Measurements from ENCODE around the gene KCNMA1.

- TF ChIP-seq, protein P1, sequence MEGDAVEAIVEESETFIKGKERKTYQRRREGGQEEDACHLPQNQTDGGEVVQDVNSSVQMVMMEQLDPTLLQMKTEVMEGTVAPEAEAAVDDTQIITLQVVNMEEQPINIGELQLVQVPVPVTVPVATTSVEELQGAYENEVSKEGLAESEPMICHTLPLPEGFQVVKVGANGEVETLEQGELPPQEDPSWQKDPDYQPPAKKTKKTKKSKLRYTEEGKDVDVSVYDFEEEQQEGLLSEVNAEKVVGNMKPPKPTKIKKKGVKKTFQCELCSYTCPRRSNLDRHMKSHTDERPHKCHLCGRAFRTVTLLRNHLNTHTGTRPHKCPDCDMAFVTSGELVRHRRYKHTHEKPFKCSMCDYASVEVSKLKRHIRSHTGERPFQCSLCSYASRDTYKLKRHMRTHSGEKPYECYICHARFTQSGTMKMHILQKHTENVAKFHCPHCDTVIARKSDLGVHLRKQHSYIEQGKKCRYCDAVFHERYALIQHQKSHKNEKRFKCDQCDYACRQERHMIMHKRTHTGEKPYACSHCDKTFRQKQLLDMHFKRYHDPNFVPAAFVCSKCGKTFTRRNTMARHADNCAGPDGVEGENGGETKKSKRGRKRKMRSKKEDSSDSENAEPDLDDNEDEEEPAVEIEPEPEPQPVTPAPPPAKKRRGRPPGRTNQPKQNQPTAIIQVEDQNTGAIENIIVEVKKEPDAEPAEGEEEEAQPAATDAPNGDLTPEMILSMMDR (IDR thresholded peaks at IDR 0.05): no peak
- no peak for TF ChIP-seq POLR2AphosphoS5 (IDR thresholded peaks at IDR 0.05)
- no peak for TF ChIP-seq EP300 (IDR thresholded peaks at IDR 0.05)
- TF ChIP-seq POLR2A (IDR thresholded peaks at IDR 0.05): no peak
These were observed 244.8 kb downstream of the KCNMA1 start for GRCh38 chr10:77392851-77393250.
